ENCODE results near the gene PPARA. TPM values are rescaled to one million over a fixed set of nuclear protein-coding genes. Genes with fewer than 3 reads are reported as not detected.

The PPARA gene
- total RNA-seq, 4 donors from 2014 or later = 18.7 to 53.8 (median 32.0) TPM

- peak overlapping the region; percentile 92 for H3K27ac ChIP-seq
- H3K36me3 ChIP-seq = peaks cover 43% of the 10 kb centered on the region
- H3K9me3 ChIP-seq = no peaks in the 10 kb centered on the region
- TF ChIP-seq POLR2AphosphoS5 (IDR thresholded peaks at IDR 0.05) (no peak), POLR2A (IDR thresholded peaks at IDR 0.05) (no peak), CTCF (IDR thresholded peaks at IDR 0.05) (no peak), EP300 (IDR thresholded peaks at IDR 0.05) (no peak)
- H3K4me3 ChIP-seq = no peak overlapping the region
- no peak for DNase-seq (ENCODE audit: low spot score in 2 of 2)
- 73% methylated on average over 8 of the region's 9 CpGs for WGBS
- H3K27me3 ChIP-seq = no peaks in the 10 kb centered on the region
- peaks cover 98% of the 10 kb centered on the region for H3K4me1 ChIP-seq
Observed at GRCh38 chr22:46110215-46110614, 40.1 kb upstream of the PPARA start.

- Histone ChIP-seq H3K27ac (peak overlapping the region; percentile 81), H3K27me3 (no peaks in the 10 kb centered on the region), H3K4me1 (peaks cover 98% of the 10 kb centered on the region), H3K4me3 (no peak overlapping the region), H3K9me3 (no peaks in the 10 kb centered on the region), H3K36me3 (peaks cover 38% of the 10 kb centered on the region)
- WGBS = 35% methylated on average over 7 of the region's 20 CpGs
- no peak for DNase-seq (ENCODE audit: low spot score in 2 of 2)
- TF ChIP-seq POLR2AphosphoS5 (IDR thresholded peaks at IDR 0.05) (no peak), POLR2A (IDR thresholded peaks at IDR 0.05) (no peak), CTCF (IDR thresholded peaks at IDR 0.05) (no peak), EP300 (IDR thresholded peaks at IDR 0.05) (no peak)
Observed at GRCh38 chr22:46111645-46112306, 38.5 kb upstream of the PPARA start.

GRCh38 chr22:46112405-46112804, 37.9 kb upstream of the PPARA start:
- no peak for DNase-seq (ENCODE audit: low spot score in 2 of 2)
- peak overlapping the region; percentile 81 for H3K27ac ChIP-seq
- TF ChIP-seq CTCF (IDR thresholded peaks at IDR 0.05) (no peak), EP300 (IDR thresholded peaks at IDR 0.05) (no peak), POLR2AphosphoS5 (IDR thresholded peaks at IDR 0.05) (no peak), POLR2A (IDR thresholded peaks at IDR 0.05) (no peak)
- peaks cover 94% of the 10 kb centered on the region for H3K4me1 ChIP-seq
- H3K36me3 ChIP-seq = peaks cover 38% of the 10 kb centered on the region
- H3K4me3 ChIP-seq = no peak overlapping the region
- WGBS = 67% methylated on average over 20 of the region's 20 CpGs
- no peaks in the 10 kb centered on the region for H3K27me3 ChIP-seq
- H3K9me3 ChIP-seq = no peaks in the 10 kb centered on the region

- Histone ChIP-seq H3K27me3 (no peaks in the 10 kb centered on the region), H3K4me1 (peaks cover 85% of the 10 kb centered on the region), H3K4me3 (no peak overlapping the region), H3K36me3 (peaks cover 38% of the 10 kb centered on the region), H3K9me3 (no peaks in the 10 kb centered on the region), H3K27ac (peak overlapping the region; percentile 81)
- TF ChIP-seq POLR2AphosphoS5 (IDR thresholded peaks at IDR 0.05) = no peak
- no peak for TF ChIP-seq CTCF (IDR thresholded peaks at IDR 0.05)
- TF ChIP-seq POLR2A (IDR thresholded peaks at IDR 0.05) = no peak
- no peak for TF ChIP-seq EP300 (IDR thresholded peaks at IDR 0.05)
- WGBS = 44% methylated on average over 9 of the region's 25 CpGs
- no peak for DNase-seq (ENCODE audit: low spot score in 2 of 2)
Observed at GRCh38 chr22:46113110-46113909, 37.0 kb upstream of the PPARA start.

GRCh38 chr22:46113910-46114517, 36.3 kb upstream of the PPARA start:
- no peak overlapping the region for H3K4me3 ChIP-seq
- H3K4me1 ChIP-seq = peaks cover 79% of the 10 kb centered on the region
- 55% methylated on average over 10 of the region's 21 CpGs for WGBS
- peaks cover 38% of the 10 kb centered on the region for H3K36me3 ChIP-seq
- no peaks in the 10 kb centered on the region for H3K27me3 ChIP-seq
- no peak for TF ChIP-seq EP300 (IDR thresholded peaks at IDR 0.05)
- DNase-seq (ENCODE audit: low spot score in 2 of 2) = no peak
- H3K9me3 ChIP-seq = no peaks in the 10 kb centered on the region
- peak overlapping the region; percentile 81 for H3K27ac ChIP-seq
